GM21717 (cell line): ENCODE data around the gene NCKAP5.

Source experiments
- ATAC-seq: cut with Tn5 transposase; IDR thresholded peaks from one replicate; pipeline ENCODE4 v1.9.1; 2021; ENCODE audit warnings: mild to moderate bottlenecking, moderate library complexity; ENCODE audit not compliant: unreplicated experiment

The NCKAP5 gene

GRCh38 chr2:133303150-133303549 is 265.1 kb downstream of the NCKAP5 start:
- ATAC-seq: no peak

- ATAC-seq: no peak
These were observed 271.9 kb downstream of the NCKAP5 start for GRCh38 chr2:133296401-133296800.

- ATAC-seq: no peak
These were observed 274.5 kb downstream of the NCKAP5 start for GRCh38 chr2:133293544-133294353.

GRCh38 chr2:133292259-133292658 is 276.0 kb downstream of the NCKAP5 start:
- no peak for ATAC-seq

GRCh38 chr2:133287709-133288108 is 280.6 kb downstream of the NCKAP5 start:
- no peak for ATAC-seq

GRCh38 chr2:133286326-133286922 is 281.8 kb downstream of the NCKAP5 start:
- ATAC-seq: no peak

- no peak for ATAC-seq
These were observed 295.2 kb downstream of the NCKAP5 start for GRCh38 chr2:133273031-133273430.

GRCh38 chr2:133271105-133271504 is 297.2 kb downstream of the NCKAP5 start:
- ATAC-seq: no peak

GRCh38 chr2:133270550-133270949 is 297.7 kb downstream of the NCKAP5 start:
- no peak for ATAC-seq

GRCh38 chr2:133266926-133267590 is 301.2 kb downstream of the NCKAP5 start:
- ATAC-seq: no peak

- ATAC-seq: no peak
These were observed 302.0 kb downstream of the NCKAP5 start for GRCh38 chr2:133266041-133266925.

GRCh38 chr2:133265432-133265949 is 302.8 kb downstream of the NCKAP5 start:
- ATAC-seq: no peak

GRCh38 chr2:133264989-133265401 is 303.3 kb downstream of the NCKAP5 start:
- ATAC-seq: no peak

GRCh38 chr2:133262893-133263292 is 305.4 kb downstream of the NCKAP5 start:
- no peak for ATAC-seq

GRCh38 chr2:133255360-133255759 is 312.9 kb downstream of the NCKAP5 start:
- ATAC-seq: no peak

- no peak for ATAC-seq
These were observed 314.5 kb downstream of the NCKAP5 start for GRCh38 chr2:133253793-133254192.

- ATAC-seq: no peak
These were observed 315.4 kb downstream of the NCKAP5 start for GRCh38 chr2:133252780-133253355.

- ATAC-seq: no peak
These were observed 318.9 kb downstream of the NCKAP5 start for GRCh38 chr2:133249362-133249761.

- ATAC-seq: no peak
These were observed 320.0 kb downstream of the NCKAP5 start for GRCh38 chr2:133248264-133248663.

- no peak for ATAC-seq
These were observed 320.6 kb downstream of the NCKAP5 start for GRCh38 chr2:133247631-133248030.
